PC-9 (cell line): Measurements from ENCODE around the gene BAG1. TPM values are rescaled to one million over a fixed set of nuclear protein-coding genes. Genes with fewer than 3 reads are reported as not detected.

Experiments
- BruUV-seq: library from RNA; stranded (reverse); fragments of 400-500 nt; replicated peaks from 2 replicates; lab custom pipeline; 2021; lab: Mats Ljungman, UMichigan
- CTCF ChIA-PET: fragments of 300-600 bp; sonication (Branson Sonifier 250); formaldehyde crosslinking; loops from one replicate; lab custom pipeline; 2022; ENCODE audit warnings: antibody characterized with exemption; lab: Charles Lee
- POLR2A ChIA-PET: fragments of 300-600 bp; sonication (Branson Sonifier 250); formaldehyde crosslinking; loops from one replicate; lab custom pipeline; 2022; ENCODE audit warnings: antibody characterized with exemption; ENCODE audit not compliant: unreplicated experiment; lab: Charles Lee
- DNase-seq, 2 experiments: peaks; one replicate each; pipeline versions ENCODE4 v3.0.0 to v3.0.0-alpha.2; 2015 to 2022; ENCODE audit warnings: mixed read lengths in 1 of 2
- H2AFZ ChIP-seq: fragments of 200-600 bp; sonication (generic); 2 replicates; pipeline ENCODE4 v1.8.1; 2017; ENCODE audit warnings: antibody characterized with exemption
- H3F3A ChIP-seq: fragments of 200-600 bp; sonication (generic); 2 replicates; pipeline ENCODE4 v1.8.1; 2017; ENCODE audit warnings: antibody characterized with exemption, mild to moderate bottlenecking, low read depth; ENCODE audit not compliant: insufficient read depth
- H3K27ac ChIP-seq: fragments of 200-600 bp; sonication (generic); 2 replicates; pipeline ENCODE4 v1.6.1; 2016; ENCODE audit warnings: mixed run types
- H3K27me3 ChIP-seq: fragments of 200-600 bp; sonication (generic); 2 replicates; pipeline ENCODE4 v1.6.1; 2016; ENCODE audit warnings: low read depth, mixed run types; ENCODE audit not compliant: insufficient read depth
- H3K36me3 ChIP-seq: fragments of 200-600 bp; sonication (generic); 2 replicates; pipeline ENCODE4 v1.6.1; 2016; ENCODE audit warnings: low read depth, mixed run types
- H3K4me1 ChIP-seq: fragments of 200-600 bp; sonication (generic); replicated peaks from 2 replicates; pipeline ENCODE4 v1.6.1; 2016; ENCODE audit warnings: mixed run types; ENCODE audit not compliant: insufficient read depth
- H3K4me2 ChIP-seq: fragments of 200-600 bp; sonication (generic); 2 replicates; pipeline ENCODE4 v1.6.1; 2017; ENCODE audit warnings: mixed run types
- H3K4me3 ChIP-seq: fragments of 200-600 bp; sonication (generic); 2 replicates; pipeline ENCODE4 v1.6.1; 2016; ENCODE audit warnings: mixed run types
- H3K79me2 ChIP-seq: fragments of 200-600 bp; sonication (generic); 2 replicates; pipeline ENCODE4 v1.6.1; 2017; ENCODE audit warnings: low read depth, mixed run types
- H3K9me2 ChIP-seq: fragments of 200-600 bp; sonication (generic); 2 replicates; pipeline ENCODE4 v1.8.1; 2017; ENCODE audit warnings: mild to moderate bottlenecking; ENCODE audit not compliant: insufficient read depth
- H3K9me3 ChIP-seq: fragments of 200-600 bp; sonication (generic); 2 replicates; pipeline ENCODE4 v1.8.1; 2016; ENCODE audit warnings: low read depth; ENCODE audit not compliant: insufficient read depth
- H4K20me1 ChIP-seq: fragments of 200-600 bp; sonication (generic); 2 replicates; pipeline ENCODE4 v1.8.1; 2017; ENCODE audit not compliant: insufficient read depth
- CTCF ChIP-seq: fragments of 200-600 bp; sonication (generic); conservative IDR thresholded peaks from 2 replicates; pipeline ENCODE4 v1.6.1; 2017; ENCODE audit warnings: mixed run types, antibody characterized with exemption, mild to moderate bottlenecking, moderate library complexity
- EZH2 ChIP-seq: fragments of 200-600 bp; sonication (generic); IDR thresholded peaks from 2 replicates; pipeline ENCODE4 v1.8.0; 2017; ENCODE audit warnings: antibody characterized with exemption, low read depth
- intact Hi-C: fragments of 100-400 bp; cut with micrococcal nuclease; formaldehyde crosslinking; loops from one replicate; pipeline ENCODE4 v1.10.0; 2022; ENCODE audit not compliant: unreplicated experiment
- total RNA-seq: library from RNA; stranded (reverse); gene quantifications from 2 replicates; pipeline ENCODE4 v1.2.3, GENCODE V29; 2021

The BAG1 gene
- total RNA-seq, 1 experiment from 2014 or later: 21.9 TPM

- TF ChIP-seq CTCF (no peak), EZH2 (no peak)
- intact Hi-C loops: no loop called here
- Histone ChIP-seq H3F3A (no peaks in the 10 kb centered on the region), H3K4me3 (no peak overlapping the region), H3K9me3 (no peaks in the 10 kb centered on the region), H3K27ac (no peak overlapping the region), H3K27me3 (no peaks in the 10 kb centered on the region), H4K20me1 (no peaks in the 10 kb centered on the region), H3K4me1 (no peaks in the 10 kb centered on the region), H3K79me2 (no peaks in the 10 kb centered on the region), H3K4me2 (no peak overlapping the region), H2AFZ (no peak overlapping the region), H3K36me3 (no peaks in the 10 kb centered on the region; the same call in 1 of the 2 replicates), H3K9me2 (no peaks in the 10 kb centered on the region)
- POLR2A ChIA-PET: no interaction called here
- CTCF ChIA-PET: no interaction called here
- no TSS peak for BruUV-seq
- no peak for DNase-seq
Measured at GRCh38 chr9:33304362-33304761, 39.9 kb upstream of the BAG1 start.

- Histone ChIP-seq H3F3A (no peaks in the 10 kb centered on the region), H3K4me1 (no peaks in the 10 kb centered on the region), H3K36me3 (no peaks in the 10 kb centered on the region; the same call in 1 of the 2 replicates), H3K79me2 (no peaks in the 10 kb centered on the region), H3K4me2 (no peak overlapping the region), H3K9me3 (no peaks in the 10 kb centered on the region), H3K9me2 (no peaks in the 10 kb centered on the region), H3K27me3 (no peaks in the 10 kb centered on the region), H3K27ac (no peak overlapping the region), H2AFZ (no peak overlapping the region), H3K4me3 (no peak overlapping the region), H4K20me1 (no peaks in the 10 kb centered on the region)
- DNase-seq: no peak
- no TSS peak for BruUV-seq
- POLR2A ChIA-PET: no interaction called here
- no peak for TF ChIP-seq EZH2
- TF ChIP-seq CTCF: no peak
- intact Hi-C loops: no loop called here
- CTCF ChIA-PET: interaction anchor here (0.7 kb wide), 1 partner anchor 267 kb away, joined by 3 read pairs; no protein-coding TSS in a partner anchor
Measured at GRCh38 chr9:33300546-33300945, 36.0 kb upstream of the BAG1 start.

GRCh38 chr9:33297432-33297831 is 32.9 kb upstream of the BAG1 start:
- no peak overlapping the region for H3K27ac ChIP-seq
- no peaks in the 10 kb centered on the region for H3K9me3 ChIP-seq
- no peak overlapping the region for H2AFZ ChIP-seq
- BruUV-seq: no TSS peak
- no peak overlapping the region for H3K4me2 ChIP-seq
- ChIA-PET POLR2A (no interaction called here), CTCF (no interaction called here)
- no peaks in the 10 kb centered on the region for H3K9me2 ChIP-seq
- TF ChIP-seq CTCF: no peak
- TF ChIP-seq EZH2: no peak
- intact Hi-C loops: loop anchor here (10.0 kb wide), 1 partner anchor 77 kb away; no protein-coding TSS in a partner anchor
- no peaks in the 10 kb centered on the region for H3K27me3 ChIP-seq
- H3K4me3 ChIP-seq: no peak overlapping the region
- DNase-seq: no peak
- H4K20me1 ChIP-seq: peaks cover 2% of the 10 kb centered on the region; the same call in 1 of the 2 replicates
- H3K79me2 ChIP-seq: peaks cover 26% of the 10 kb centered on the region
- no peaks in the 10 kb centered on the region for H3K4me1 ChIP-seq
- H3F3A ChIP-seq: no peaks in the 10 kb centered on the region
- no peaks in the 10 kb centered on the region; the same call in 1 of the 2 replicates for H3K36me3 ChIP-seq
